Ovary (tissue), 3 donors: Measurements from ENCODE around the gene RIC3.

Experiments
- CTCF ChIP-seq, 3 donors: fragments of 450-650 bp in 2 of 3; fragments of 200-600 bp in 1 of 3; IDR thresholded peaks; one replicate each; pipeline versions ENCODE4 v1.5.1 to v1.8.0; 2016 to 2022; ENCODE audit warnings: antibody characterized with exemption in 3 of 3, mild to moderate bottlenecking in 1 of 3
- EP300 ChIP-seq: sonication (generic); formaldehyde crosslinking; IDR thresholded peaks from one replicate; pipeline ENCODE4 v1.6.1; 2017; ENCODE audit warnings: antibody characterized with exemption
- POLR2A ChIP-seq: fragments of 450-650 bp; IDR thresholded peaks from one replicate; pipeline ENCODE4 v1.6.1; 2017; ENCODE audit warnings: antibody characterized with exemption, mild to moderate bottlenecking, moderate library complexity
- donor health status: DM: no; HTN: no; CAD: no.

GRCh38 chr11:8103909-8104308, 64.9 kb downstream of the RIC3 start:
- TF ChIP-seq CTCF (IDR thresholded peaks at IDR 0.05): no peak
- TF ChIP-seq POLR2A: no peak
- TF ChIP-seq EP300: no peak
